AML-193 (cell line): ENCODE results near the gene ANAPC13.
A peak's percentile ranks its signal among the peaks of the same experiment; 100 is the strongest.

Experiments used
- DNase-seq, 2 experiments: peaks; one replicate each; lab custom pipeline; 2025; lab: John Stamatoyannopoulos, UW

The ANAPC13 gene, protein sequence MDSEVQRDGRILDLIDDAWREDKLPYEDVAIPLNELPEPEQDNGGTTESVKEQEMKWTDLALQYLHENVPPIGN

GRCh38 chr3:134485718-134486576, at the start of gene ANAPC13, which contains the start of gene CEP63:
Gene ANAPC13 (minus strand): TSS chr3:134485985. CDS start chr3:134482904, 3,081 bp downstream.
Gene CEP63 (plus strand): TSS chr3:134486057. CDS start chr3:134495321, 9,264 bp downstream.
- DNase-seq, result peak; percentile 99 to 100

- DNase-seq, result no peak
These were observed 49.6 kb upstream of the ANAPC13 start for GRCh38 chr3:134535186-134535970.

DNA sequence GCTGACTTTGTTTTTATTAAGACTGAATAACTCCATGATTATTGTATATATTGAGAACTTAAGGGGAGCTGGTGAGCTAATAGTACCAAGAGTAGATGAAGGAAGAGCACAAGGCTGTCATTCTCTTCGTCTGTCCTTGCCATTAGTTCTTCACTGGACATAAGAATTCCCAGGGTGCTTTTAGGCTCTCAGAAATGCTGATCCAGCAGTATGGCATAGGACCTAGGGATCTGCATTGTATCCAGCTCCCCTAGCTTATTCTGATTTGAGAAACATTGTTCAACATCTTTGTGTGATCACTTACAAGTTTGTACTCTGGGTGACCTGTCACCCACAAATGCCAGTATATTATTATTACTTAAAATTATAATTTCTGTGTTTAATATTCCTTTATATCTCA, 47.7 kb upstream of the ANAPC13 start:
- no peak for DNase-seq

GRCh38 chr3:134527538-134528186, 41.9 kb upstream of the ANAPC13 start:
- no peak for DNase-seq

DNA sequence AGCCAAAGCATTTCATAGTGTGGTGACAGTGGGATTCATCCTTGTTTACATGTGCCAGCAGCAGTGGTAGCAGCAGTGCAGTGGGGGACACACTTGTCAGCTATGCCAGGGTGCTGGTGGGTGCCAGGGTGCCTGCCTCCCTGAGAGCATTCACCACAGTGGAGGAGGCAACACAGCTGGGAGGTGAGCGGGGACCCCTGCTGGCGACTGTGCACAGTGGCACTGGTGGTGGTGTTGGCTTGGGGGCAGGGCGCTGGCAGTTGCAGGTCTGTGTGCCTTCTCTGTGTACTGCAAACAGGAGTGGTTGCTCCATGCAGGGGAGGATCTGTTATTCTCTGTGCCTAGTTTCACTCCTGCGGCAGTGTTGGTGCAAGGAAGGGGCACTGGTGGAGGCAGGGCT, 41.3 kb upstream of the ANAPC13 start:
- DNase-seq, result peak; percentile 10 to 28

- no peak for DNase-seq
These were observed 40.5 kb upstream of the ANAPC13 start for GRCh38 chr3:134526319-134526718.

DNA sequence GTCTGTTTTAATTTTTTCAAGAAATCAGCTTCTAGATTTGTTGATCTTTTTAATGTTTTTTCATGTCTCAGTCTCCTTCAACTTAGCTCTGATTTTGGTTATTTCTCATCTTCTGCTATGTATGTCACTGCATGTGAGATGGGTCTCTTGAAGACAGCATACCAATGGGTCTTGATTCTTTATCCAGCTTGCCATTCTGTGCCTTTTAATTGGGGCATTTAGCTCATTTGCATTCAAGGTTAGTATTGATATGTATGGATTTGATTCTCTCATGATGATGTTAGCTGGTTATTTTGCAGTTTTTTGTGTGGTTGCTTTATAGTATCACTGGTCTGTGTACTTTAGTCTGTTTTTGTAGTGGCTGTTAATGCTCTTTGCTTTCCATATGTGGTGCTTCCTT, 39.5 kb upstream of the ANAPC13 start:
- DNase-seq, result no peak

DNA sequence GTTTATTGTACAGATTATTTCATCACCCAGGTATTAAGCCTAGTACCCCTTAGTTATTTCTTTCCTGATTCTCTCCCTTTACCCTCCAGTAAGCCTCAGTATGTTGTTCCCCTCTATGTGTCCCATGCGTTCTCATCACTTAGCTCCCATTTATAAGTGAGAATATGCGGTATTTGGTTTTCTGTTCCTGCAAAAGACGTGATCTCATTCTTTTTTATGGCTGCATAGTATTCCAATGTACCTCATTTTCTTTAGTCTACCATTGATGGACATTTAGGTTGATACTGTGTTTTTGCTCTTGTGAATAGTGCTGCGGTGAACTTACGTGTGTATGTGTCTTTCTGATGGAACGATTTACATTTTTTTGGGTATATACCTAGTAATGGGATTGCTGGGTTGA, 36.8 kb upstream of the ANAPC13 start:
- DNase-seq, result no peak

- peak; percentile 6 to 19 for DNase-seq
These were observed 32.0 kb upstream of the ANAPC13 start for GRCh38 chr3:134517791-134518190.

DNA sequence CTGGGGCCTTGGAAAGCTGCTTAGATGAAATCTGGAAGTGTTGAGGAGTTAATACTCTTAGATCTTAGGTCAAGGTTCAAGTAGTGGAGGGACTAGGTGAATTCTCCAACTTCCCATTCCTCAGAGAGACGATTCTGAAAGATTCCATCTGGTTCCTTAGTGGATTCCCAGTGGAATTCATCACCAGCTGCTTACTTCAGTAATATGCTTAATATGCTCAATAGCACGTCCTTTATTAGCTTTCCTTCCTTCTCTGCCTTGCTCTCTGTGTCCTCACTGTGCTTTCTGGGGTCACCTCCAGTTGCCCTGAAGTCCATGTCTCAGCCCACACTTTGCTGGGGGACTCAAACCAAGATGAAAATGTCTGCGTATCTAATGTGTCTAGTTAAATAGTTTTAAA, 31.1 kb upstream of the ANAPC13 start:
- DNase-seq, result no peak

DNA sequence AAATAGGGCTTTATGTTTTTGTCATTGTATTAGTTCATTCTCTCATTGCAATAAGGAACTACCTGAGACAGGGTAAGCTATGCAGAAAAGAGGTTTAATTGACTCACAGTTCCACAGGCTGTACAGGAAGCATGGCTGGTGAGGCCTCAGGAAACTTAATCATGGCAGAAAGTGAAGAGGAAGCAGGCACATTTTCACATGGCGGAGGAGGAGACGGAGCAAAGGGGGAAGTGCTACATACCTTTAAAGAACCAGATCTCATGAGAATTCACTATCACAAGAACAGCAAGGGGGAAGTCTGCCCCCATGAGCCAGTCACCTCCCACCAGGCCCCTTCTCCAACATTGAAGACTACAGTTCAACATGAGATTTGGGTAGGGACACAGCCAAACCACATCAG, 25.7 kb upstream of the ANAPC13 start:
- no peak for DNase-seq

DNA sequence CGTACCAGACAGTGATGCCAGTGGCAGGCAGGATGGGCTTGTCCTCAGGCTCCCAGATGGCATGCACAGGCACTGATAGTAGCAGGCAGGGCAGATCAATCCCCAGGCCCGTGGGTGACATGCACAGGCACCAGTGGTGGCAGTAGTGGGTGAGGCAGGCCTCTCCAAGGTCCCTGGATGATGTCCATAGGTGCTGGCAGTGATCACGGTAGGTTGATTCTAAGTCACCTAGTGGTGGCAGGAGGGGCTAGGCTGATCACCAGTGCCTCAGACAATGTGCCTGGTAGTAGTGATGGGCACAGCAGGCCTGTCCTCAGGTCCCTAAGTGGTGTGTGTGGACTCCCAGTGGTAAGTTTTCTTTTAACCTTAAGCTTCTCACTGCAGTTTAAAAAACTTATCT, 19.7 kb upstream of the ANAPC13 start:
- no peak for DNase-seq

DNA sequence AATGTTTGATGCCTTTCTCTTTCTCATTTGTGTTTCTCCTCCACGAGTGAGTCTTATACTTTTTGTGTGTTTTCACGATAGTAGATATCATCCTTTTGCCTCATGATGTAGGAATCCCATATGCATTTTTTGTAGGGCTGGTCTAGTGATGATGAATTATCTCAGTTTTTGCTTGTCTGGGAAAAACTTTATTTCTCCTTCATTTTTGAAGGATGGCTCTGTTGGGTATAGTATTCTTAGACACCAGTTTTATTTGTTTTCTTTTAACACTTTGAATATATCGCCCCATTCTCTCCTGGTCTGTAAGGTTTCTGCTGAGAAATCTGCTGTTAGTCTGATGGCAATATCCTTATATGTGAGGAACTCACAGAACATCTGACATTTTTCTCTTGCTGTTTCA, 18.3 kb upstream of the ANAPC13 start:
- no peak for DNase-seq

DNA sequence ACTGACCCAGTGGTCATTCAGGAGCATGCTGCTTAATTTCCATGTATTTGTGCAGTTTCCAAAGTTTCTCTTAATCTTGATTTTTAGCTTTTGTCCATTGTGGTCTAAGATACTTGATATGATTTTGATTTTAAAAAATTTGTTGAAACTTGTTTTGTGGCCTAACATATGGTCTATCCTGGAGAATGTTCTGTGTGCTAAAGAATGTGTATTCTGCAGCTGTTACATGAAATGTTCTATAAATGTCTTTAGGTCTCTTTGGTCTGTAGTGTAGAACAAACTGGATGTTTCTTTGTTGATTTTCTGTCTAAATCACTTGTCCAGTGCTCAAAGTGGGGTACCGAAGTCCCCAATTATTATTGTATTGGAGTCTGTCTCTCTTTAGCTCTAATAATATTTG, 17.5 kb upstream of the ANAPC13 start:
- no peak for DNase-seq

DNA sequence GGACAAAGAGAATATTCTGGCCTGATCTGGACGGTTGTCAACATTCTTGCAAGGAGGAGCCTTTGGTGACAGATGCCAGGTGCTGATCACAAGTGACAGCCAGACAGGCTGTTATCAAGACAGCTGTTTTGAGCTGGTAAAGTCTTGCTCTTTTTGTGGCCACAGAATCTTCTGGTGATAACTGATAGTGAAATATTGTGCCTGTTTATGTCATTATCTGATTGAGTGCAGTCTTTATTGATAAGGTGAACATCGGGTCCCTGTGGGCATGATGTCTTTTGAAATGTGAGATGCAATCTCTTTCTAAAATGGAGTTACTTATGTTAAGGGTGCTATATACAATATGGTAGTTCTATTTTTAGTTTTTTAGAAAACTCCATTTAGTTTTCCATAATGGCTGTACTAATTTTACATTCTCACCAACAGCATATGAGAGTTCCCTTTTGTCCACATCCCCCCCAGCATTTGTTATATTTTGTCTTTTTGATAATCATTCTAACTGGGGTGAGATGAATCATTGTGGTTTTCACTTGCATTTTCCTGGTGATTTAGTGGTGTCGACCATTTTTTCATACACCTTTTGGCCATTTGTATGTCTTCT, 10.8 kb upstream of the ANAPC13 start:
- DNase-seq, result no peak

DNA sequence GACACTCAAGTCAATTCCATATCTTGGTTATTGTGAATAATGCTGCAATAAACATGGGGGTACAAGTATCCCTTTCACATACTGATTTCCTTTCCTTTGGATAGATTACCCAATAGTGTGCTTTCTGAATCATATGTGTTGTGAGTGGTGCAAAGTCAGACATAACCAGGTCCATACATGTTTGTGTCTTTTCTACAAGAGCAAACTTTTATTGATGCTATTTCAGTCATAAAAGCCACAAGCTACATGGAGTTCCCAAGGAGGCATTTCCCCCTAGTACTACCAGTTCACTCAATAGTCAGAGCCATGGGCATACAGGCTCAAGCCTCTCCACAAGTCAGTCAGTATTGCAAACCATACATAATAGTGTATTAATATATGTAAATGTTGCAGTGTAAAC, 10.2 kb upstream of the ANAPC13 start:
- DNase-seq, result no peak

DNA sequence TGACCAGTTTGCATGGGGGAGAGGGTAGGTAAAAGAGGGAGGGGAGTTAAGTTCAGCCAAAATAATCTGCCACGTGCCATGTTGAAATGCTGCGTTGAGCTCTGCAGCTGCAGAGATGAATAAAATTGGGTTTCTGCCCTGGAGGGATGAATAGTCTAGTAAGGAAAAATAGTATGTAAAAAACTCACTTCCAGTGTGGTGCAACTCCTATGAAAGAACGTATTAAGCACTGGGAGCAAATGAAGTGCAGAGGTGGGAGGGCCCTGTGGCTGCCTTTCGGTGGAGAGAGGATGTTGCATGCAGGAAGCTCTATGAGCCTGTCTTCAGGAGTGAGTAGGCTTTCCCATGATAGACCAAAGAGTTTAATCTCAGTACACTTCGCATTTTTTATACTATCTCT, 8.7 kb upstream of the ANAPC13 start:
- peak; percentile 19 to 24 for DNase-seq

- peak; percentile 43 to 60 for DNase-seq
These were observed 1.6 kb upstream of the ANAPC13 start for GRCh38 chr3:134487406-134487805.

GRCh38 chr3:134486577-134487041, 824 bp upstream of the ANAPC13 start:
- peak; percentile 43 to 56 for DNase-seq

DNA sequence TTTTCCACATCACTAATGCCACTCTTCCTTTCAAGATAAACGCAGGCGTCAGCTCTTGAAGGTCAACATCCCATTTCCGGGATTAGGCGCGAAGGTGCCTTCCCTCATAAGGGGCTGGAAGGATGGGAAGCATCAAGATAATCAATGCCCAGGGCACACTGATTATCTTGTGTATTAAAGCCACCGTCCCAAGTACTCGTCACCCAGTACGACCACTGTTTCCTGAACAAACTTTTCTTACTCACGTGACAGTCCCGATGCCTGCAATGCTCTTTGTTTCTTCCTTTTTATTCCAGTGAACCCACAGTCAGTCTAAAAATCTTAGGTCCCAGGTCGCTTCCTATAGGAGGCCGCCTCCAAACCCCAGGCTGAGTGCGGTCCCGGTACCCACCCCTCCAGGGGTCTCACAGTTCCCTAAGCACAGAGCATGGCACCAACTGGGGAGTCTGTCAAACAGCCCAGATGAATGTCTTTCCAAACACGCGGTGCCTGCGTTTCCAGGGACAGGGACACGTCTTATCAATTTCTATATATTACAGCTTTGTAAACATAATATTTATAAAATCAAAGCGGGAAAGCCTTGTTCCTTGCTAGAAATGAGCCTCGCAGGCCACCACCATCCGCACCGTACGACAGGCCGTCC, 589 bp downstream of the ANAPC13 start:
- DNase-seq, result peak; percentile 49 to 56

DNA sequence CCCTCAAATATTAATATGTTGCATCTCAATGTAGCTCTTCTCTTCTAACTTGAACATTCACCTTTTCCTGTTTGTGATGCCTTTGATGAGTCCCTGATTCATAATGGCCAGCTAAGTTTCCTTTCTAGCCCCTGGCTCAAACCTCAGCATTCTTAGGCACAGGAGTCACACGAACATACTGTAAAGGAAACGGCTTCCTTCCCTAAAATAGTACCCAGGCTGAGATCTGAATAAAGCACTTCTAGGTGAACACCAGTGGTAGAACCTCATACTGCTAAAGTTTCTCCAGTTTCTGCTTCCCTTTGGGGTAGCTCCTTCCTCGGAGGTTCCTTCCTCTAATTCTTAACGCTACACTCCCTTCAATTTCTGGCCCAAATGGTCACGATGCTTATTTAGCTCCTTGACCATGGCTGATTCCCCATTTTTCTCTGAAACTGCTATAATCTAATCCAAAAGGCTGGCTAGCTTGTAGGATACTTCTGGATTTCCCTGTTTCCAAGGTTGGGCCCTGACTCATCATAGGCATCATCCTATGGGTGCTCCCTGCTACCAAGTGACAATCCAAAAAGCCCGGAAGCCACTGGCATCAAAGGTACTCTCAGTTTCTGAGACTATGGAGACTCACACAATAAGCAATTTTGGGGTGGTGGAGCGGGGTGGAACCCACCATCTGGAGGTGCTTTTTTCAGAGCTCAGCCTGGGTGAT, 2.4 kb downstream of the ANAPC13 start:
- peak; percentile 43 to 63 for DNase-seq
